Stimulated activated CD4-positive, alpha-beta T cell treated with anti-CD3 and anti-CD28 coated beads, Interleukin-4, amount 100 ng/mL, for 48 hours (primary cell): Measurements from ENCODE around the gene SYT1.

ENCODE experiments used
- DNase-seq, 2 donors: peaks; one replicate each; pipeline ENCODE4 v3.0.0-alpha.2; 2020; ENCODE audit warnings: low read depth in 2 of 2

SYT1 gene

DNA sequence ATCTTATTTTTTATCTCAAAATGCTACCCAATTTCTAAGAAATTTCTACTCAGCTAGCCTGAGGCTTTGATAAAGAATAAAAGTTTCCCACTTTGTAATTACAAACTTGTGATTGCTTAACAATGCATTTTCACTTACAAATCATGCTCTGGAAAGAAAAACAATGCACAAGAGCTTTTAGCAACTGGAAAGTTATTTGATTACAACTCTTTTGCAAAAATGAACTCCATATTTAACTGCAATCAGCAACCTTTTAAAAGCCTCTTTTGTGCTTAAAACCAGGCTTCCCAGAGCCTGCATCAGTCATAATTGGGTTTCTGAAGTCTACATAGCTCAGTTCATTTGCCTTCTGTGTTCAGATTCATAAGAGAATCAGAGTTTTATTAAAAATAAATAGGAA, 431.0 kb downstream of the SYT1 start:
- DNase-seq = no peak

DNA sequence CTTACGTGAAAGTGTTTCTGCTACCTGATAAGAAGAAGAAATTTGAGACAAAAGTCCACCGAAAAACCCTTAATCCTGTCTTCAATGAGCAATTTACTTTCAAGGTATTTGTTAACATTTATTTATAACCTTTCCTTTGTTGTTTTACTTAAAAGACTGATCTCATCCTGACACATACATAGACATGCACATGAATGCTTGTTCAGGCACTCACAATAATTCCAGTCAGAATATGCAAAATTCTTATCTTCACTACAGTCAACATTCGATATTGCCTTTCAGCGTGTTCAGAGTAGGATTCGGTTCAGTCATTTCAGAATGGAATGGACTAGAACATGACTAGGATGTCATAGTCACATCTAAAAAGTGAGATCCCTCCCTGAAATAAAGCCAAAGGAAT, 431.6 kb downstream of the SYT1 start:
- no peak for DNase-seq

GRCh38 chr12:79296871-79297270, 432.3 kb downstream of the SYT1 start:
- DNase-seq = no peak

DNA sequence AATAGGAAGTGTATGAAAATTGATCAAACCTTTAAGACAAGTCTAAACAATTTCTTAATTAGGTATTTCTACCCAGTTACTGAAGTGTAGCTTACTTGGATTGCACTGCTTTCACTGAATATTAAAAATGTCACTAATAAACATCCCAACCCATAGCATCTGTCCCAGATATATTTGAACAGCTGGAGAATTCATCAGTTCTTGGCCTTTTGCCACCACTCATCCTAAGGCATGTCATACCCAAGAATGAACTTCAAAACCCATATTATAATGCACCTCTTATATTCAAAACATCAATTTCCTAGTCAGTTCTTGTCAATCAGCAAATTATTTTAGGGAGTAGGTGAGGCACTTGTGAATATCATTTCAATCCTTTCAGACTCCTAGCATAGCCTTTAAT, 433.9 kb downstream of the SYT1 start:
- no peak for DNase-seq

- no peak for DNase-seq
Measured at GRCh38 chr12:79299447-79300198, 435.0 kb downstream of the SYT1 start.

DNA sequence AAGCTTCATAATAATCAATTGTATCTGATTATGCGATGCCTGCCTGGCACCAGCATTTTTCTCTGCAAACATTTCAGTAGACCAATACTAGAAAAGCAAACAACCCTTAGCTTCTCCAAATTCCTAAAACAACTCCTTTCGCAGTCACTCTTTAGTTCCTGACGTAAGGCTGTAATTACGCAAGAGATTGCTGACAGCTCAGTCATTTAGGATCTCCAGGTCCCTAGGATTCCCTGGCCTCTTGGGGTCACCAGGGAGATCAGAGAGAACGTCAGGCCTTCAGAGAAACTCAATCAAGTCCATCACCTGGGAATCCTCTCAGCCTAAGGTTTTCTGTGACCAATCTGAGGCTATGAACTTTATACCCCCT, 435.6 kb downstream of the SYT1 start:
- DNase-seq = no peak

GRCh38 chr12:79301181-79301580, 436.6 kb downstream of the SYT1 start:
- no peak for DNase-seq

GRCh38 chr12:79302162-79302814, 437.7 kb downstream of the SYT1 start:
- DNase-seq = no peak

GRCh38 chr12:79307340-79307739, 442.8 kb downstream of the SYT1 start:
- no peak for DNase-seq

DNA sequence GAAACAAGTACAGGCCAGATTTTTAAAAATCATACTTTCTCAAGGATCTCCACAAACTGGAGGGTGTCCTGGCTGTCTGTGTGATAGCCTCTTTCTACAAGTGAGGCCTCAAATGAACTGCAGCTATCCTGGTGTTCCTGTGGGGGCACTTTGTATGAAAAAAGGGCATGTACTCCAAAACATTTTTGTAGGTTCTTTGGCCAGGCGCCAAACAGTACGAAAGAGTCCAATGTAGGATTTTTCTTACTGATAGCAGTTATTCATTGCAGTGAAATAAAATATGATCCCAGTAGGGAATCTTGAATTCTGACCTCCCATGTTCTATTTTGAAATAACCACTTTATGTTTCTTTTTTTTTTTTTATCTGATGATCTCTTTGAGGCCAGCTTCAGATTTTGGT, 444.5 kb downstream of the SYT1 start:
- no peak for DNase-seq

- DNase-seq = no peak
Measured at GRCh38 chr12:79317179-79317847, 452.7 kb downstream of the SYT1 start.

DNA sequence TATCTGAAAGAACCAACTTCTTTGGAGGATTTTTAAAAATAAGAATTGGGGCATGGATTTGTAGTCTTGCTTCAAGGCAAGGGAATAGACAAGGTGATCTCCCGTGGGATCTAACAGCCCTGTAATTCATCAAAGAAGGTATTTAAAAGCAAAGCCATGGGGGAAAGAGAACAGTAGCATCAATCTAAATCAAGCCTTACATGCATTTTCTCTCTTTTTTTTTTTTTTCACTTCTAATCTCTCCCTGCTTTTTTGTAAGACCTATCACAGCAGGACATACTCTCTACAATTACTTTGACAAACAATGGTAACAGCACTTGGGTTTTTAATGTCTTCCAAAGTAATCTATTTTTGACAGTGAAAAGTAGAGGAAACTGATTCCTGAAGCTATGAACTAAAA, 458.3 kb downstream of the SYT1 start:
- no peak for DNase-seq

DNA sequence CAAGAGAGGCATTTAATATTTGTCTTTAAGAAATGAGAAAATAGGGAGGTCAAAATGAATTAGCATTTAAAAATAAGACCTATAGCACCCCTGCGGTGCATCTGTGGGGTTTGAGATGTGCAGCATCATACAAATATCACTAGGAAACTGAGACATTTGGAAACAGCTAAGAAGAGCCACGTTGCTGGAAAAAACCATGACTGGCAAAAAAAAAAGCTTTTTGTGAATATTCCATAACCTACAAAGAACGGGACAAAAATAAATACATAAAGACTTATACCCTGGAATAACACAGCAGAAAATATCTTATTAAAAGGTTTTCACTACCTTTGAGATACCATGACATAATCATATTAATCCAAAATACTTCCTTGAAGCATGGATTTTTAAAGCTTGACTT, 460.0 kb downstream of the SYT1 start:
- DNase-seq = no peak

GRCh38 chr12:79326222-79326621, 461.6 kb downstream of the SYT1 start:
- no peak for DNase-seq

DNA sequence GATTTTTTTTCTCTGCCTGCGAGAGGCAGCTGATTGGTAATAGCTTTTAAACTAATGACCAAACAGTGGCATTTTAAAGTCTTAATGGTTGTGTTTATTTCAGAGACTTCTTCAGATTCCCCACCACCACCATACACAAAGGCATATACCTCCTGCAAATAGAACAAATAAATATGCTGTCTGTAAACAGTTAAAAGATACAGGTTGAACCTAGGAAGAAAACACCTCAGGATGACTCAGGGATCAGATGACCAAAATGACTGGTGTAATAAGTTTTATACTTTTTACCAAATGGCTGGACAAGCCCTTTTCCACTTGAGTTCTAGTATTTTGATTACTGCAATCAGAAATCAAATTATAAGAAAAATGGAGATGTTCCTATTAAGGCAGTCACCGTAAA, 462.1 kb downstream of the SYT1 start:
- no peak for DNase-seq

DNA sequence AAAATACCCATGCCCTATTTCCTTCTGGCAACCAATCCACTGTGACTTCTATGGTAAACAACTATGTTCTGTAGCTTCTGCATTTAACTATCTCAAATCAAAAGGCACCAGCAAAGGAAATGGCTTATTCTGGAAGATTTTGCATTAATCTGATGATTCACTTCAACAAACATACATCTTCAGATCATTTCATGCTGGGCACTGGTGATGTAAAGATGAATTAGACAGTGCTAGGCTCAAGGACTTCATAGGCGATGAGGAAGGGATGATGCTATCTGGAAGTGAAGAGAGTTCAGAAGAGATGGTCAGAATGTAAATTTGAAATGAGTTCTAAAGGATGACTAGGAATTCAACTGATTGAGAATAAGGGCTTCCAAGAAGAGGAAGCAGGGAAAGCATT, 462.9 kb downstream of the SYT1 start:
- DNase-seq = no peak

- no peak for DNase-seq
Measured at GRCh38 chr12:79329933-79330332, 465.4 kb downstream of the SYT1 start.

DNA sequence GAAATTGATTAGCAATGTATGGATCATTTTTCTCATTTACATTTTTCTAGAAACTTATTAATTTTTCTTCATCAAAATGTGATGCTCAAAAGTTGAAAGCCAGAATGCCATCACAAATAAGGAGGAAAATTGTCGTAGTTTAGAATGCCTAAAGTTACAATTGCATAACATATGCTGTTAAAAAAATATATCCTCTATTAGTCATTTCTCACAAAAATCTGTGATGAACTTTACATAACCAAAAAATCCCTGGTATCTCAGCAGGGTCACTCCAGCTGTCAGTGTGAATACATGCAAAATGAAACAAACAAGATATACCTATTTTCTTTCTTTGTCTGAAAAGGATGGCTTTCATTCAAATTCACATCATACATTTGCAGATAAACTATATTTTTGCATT, 467.3 kb downstream of the SYT1 start:
- DNase-seq = no peak

DNA sequence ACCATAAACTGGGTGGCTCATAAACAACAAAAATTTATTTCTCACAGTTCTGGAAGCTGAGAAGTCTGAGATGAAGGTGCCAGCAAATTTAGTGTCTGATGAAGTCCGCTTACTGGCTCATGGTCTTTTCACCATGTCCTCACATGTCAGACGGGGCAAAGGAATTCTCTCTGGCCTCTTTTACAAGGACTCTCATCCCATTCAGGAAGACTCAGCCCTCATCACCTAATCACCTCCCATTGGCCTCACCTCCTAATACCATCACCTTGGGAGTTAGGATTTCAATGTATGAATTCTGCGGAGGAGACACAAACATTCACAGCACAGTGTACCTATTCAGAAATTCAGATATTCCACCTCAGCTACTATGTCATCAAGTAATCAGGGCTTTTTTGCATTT, 468.6 kb downstream of the SYT1 start:
- no peak for DNase-seq

DNA sequence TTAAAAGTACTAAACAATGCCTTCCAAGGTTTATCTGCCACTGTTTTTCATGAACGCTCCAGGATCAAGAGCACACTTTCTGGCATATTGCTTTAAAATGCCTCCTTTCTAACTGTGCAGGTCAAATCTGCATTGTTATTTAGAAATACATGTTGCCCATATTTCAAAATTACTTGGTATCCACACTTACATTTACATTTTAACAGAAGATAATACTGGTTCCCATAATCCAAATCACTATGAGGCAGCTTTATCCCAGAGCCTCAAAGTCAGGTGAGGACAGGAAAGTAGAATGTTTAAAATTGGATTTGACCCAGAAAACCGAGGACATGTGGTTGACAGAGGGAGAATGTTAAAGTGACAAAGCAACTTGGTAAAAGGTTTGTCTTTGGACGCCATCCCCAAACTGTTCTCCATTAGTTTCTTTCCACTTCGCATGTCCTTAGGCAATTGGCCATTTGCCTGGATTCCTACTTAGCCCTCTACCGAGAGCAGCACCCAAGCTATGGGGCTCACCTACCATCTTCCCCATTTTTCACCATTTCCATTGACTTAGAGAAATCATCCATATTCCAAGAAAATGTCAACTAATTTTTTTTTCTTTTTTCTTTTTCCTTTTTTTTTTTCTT, 473.2 kb downstream of the SYT1 start:
- DNase-seq = no peak

DNA sequence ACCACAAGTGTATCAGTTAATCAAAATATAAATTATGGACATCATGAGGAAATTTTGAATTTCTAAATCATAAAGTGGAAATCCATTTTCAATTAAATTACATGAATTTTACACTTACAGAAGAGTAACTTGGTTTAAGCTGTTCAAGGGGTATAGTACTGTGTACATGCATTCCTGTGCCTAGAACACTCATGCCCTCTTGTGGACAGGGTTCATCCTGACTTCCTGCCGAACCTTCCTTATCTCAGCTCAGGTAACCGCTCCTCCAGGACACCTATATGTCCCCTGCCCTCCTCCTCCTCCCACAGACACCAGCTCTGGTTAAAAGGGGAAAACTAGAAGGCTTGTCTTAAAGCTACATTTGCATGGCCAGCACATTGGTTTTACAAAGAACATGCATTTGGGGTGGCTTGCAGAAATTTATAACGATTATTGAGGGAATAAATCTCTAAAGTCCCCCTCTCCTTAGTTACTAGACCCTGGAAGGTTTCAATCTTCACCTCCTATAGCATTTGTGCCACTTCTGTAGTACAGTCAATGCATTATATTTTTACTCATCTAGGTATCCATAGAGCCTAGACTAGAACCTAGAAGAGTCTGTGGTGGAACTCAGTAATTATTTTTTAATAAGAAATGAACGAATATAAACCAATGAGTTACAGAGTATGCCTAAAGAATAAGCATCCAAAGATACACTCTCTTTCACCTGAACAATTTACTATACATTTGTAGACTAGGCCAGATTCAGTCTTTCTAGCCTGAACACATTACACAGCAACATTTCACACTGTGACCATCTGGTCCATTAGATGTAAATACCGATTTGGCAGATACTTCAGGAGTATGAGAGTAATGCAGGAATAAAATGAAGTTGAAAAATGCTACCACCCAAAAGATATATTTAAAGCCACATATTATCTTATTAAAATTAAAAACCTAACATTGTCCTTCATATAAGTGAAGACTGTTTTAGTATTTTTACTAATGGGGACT, 480.6 kb downstream of the SYT1 start:
- no peak for DNase-seq

GRCh38 chr12:79347866-79348265, 483.3 kb downstream of the SYT1 start:
- DNase-seq = no peak
